ENCODE results near the gene ZCCHC7.

The ZCCHC7 gene

GRCh38 chr9:37369671-37370070, 249.3 kb downstream of the ZCCHC7 start:
- no peak for DNase-seq (ENCODE audit: low spot score)
- in situ Hi-C loops (cut with MboI; ENCODE audit: low pct_unique_long_range_greater_than_20kb, low sequenced_read_pairs, unreplicated experiment), result no loop called here
- no peak for TF ChIP-seq CTCF (IDR thresholded peaks at IDR 0.05; ENCODE audit: extremely low read depth, insufficient read depth, missing control alignments)

- no peak for TF ChIP-seq CTCF (IDR thresholded peaks at IDR 0.05; ENCODE audit: extremely low read depth, insufficient read depth, missing control alignments)
- in situ Hi-C loops (cut with MboI; ENCODE audit: low pct_unique_long_range_greater_than_20kb, low sequenced_read_pairs, unreplicated experiment), result no loop called here
- no peak for DNase-seq (ENCODE audit: low spot score)
Measured at GRCh38 chr9:37370282-37370681, 249.9 kb downstream of the ZCCHC7 start.

GRCh38 chr9:37370968-37371563, 250.7 kb downstream of the ZCCHC7 start:
- TF ChIP-seq CTCF (IDR thresholded peaks at IDR 0.05; ENCODE audit: extremely low read depth, insufficient read depth, missing control alignments), result no peak
- peak; percentile 65 for DNase-seq (ENCODE audit: low spot score)
- in situ Hi-C loops (cut with MboI; ENCODE audit: low pct_unique_long_range_greater_than_20kb, low sequenced_read_pairs, unreplicated experiment), result no loop called here

GRCh38 chr9:37371565-37372464, 251.4 kb downstream of the ZCCHC7 start:
- no peak for DNase-seq (ENCODE audit: low spot score)
- in situ Hi-C loops (cut with MboI; ENCODE audit: low pct_unique_long_range_greater_than_20kb, low sequenced_read_pairs, unreplicated experiment), result no loop called here

GRCh38 chr9:37372839-37373238, 252.5 kb downstream of the ZCCHC7 start:
- no peak for DNase-seq (ENCODE audit: low spot score)
- in situ Hi-C loops (cut with MboI; ENCODE audit: low pct_unique_long_range_greater_than_20kb, low sequenced_read_pairs, unreplicated experiment), result no loop called here
- no peak for TF ChIP-seq CTCF (IDR thresholded peaks at IDR 0.05; ENCODE audit: extremely low read depth, insufficient read depth, missing control alignments)

More at GRCh38 chr9:37371565-37372464, 251.4 kb downstream of the ZCCHC7 start:
- TF ChIP-seq CTCF (IDR thresholded peaks at IDR 0.05; ENCODE audit: extremely low read depth, insufficient read depth, missing control alignments), result no peak

GRCh38 chr9:37373621-37374020, 253.2 kb downstream of the ZCCHC7 start:
- DNase-seq (ENCODE audit: low spot score), result no peak
- TF ChIP-seq CTCF (IDR thresholded peaks at IDR 0.05; ENCODE audit: extremely low read depth, insufficient read depth, missing control alignments), result no peak
- in situ Hi-C loops (cut with MboI; ENCODE audit: low pct_unique_long_range_greater_than_20kb, low sequenced_read_pairs, unreplicated experiment), result no loop called here
